Measurements from ENCODE around the gene C5AR1.

C5AR1 gene

GRCh38 chr19:47371261-47371660, 61.6 kb downstream of the C5AR1 start:
- Histone ChIP-seq H3K4me1 (ENCODE audit: control insufficient read depth, insufficient read depth, low read length) (no peaks in the 10 kb centered on the region), H3K9ac (ENCODE audit: low read length) (no peak overlapping the region), H3K9me3 (ENCODE audit: control insufficient read depth, insufficient read depth, low read depth, low read length) (no peaks in the 10 kb centered on the region), H3K27me3 (ENCODE audit: control insufficient read depth, insufficient read depth, low read length) (no peaks in the 10 kb centered on the region), H3K36me3 (ENCODE audit: control insufficient read depth, insufficient read depth, low read length) (peaks cover 90% of the 10 kb centered on the region), H3K27ac (ENCODE audit: low read depth, low read length) (no peak overlapping the region), H3K4me3 (ENCODE audit: low read depth, low read length) (no peak overlapping the region)

Data from HUES6 (cell line).